Measurements from ENCODE around the gene GMFB. TPM values are rescaled to one million over a fixed set of nuclear protein-coding genes. Genes with fewer than 3 reads are reported as not detected.

GMFB gene
- polyA plus RNA-seq, 1 donor from 2014 or later, result 208 TPM

- Histone ChIP-seq H3K9ac (ENCODE audit: low read length) (no peak overlapping the region), H4K20me1 (ENCODE audit: insufficient read depth) (no peaks in the 10 kb centered on the region), H3F3A (ENCODE audit: insufficient read depth, low read length, poor library complexity, severe bottlenecking) (no peaks in the 10 kb centered on the region), H3K4me3 (ENCODE audit: low read length) (no peak overlapping the region), H2AFZ (ENCODE audit: low read depth, low read length) (no peak overlapping the region), H3K27ac (ENCODE audit: low read length) (no peak overlapping the region), H3K4me2 (ENCODE audit: low read length) (no peak overlapping the region), H3K79me2 (replicated peaks; ENCODE audit: insufficient read depth, low read length) (no peaks in the 10 kb centered on the region), H3K9me3 (ENCODE audit: low read length) (no peaks in the 10 kb centered on the region), H3K27me3 (ENCODE audit: insufficient read depth, low read depth, low read length) (no peaks in the 10 kb centered on the region), H3K9me2 (ENCODE audit: insufficient read depth, low read length) (no peaks in the 10 kb centered on the region), H3K36me3 (ENCODE audit: insufficient read depth, low read length) (no peaks in the 10 kb centered on the region)
- no peak for TF ChIP-seq POLR2AphosphoS5 (IDR thresholded peaks at IDR 0.05)
Observed at GRCh38 chr14:54467280-54467679, 21.5 kb downstream of the GMFB start.

- Histone ChIP-seq H3K9me2 (ENCODE audit: insufficient read depth, low read length) (no peaks in the 10 kb centered on the region), H2AFZ (ENCODE audit: low read depth, low read length) (no peak overlapping the region), H3F3A (ENCODE audit: insufficient read depth, low read length, poor library complexity, severe bottlenecking) (no peaks in the 10 kb centered on the region), H3K9me3 (ENCODE audit: low read length) (no peaks in the 10 kb centered on the region), H3K79me2 (replicated peaks; ENCODE audit: insufficient read depth, low read length) (no peaks in the 10 kb centered on the region), H3K4me2 (ENCODE audit: low read length) (no peak overlapping the region), H3K4me3 (ENCODE audit: low read length) (no peak overlapping the region), H3K36me3 (ENCODE audit: insufficient read depth, low read length) (no peaks in the 10 kb centered on the region), H4K20me1 (ENCODE audit: insufficient read depth) (no peaks in the 10 kb centered on the region), H3K27me3 (ENCODE audit: insufficient read depth, low read depth, low read length) (no peaks in the 10 kb centered on the region), H3K9ac (ENCODE audit: low read length) (no peak overlapping the region), H3K27ac (ENCODE audit: low read length) (no peak overlapping the region)
- no peak for TF ChIP-seq EZH2 (IDR thresholded peaks at IDR 0.05; ENCODE audit: borderline replicate concordance, insufficient read depth, low read length, poor library complexity, severe bottlenecking)
- TF ChIP-seq REST (IDR thresholded peaks at IDR 0.05; ENCODE audit: borderline replicate concordance), result no peak
- TF ChIP-seq SMC3 (conservative IDR thresholded peaks at IDR 0.05; ENCODE audit: poor library complexity), result no peak
- TF ChIP-seq TAF1 (IDR thresholded peaks at IDR 0.05; ENCODE audit: low read depth), result no peak
- TF ChIP-seq MXI1 (conservative IDR thresholded peaks at IDR 0.05; ENCODE audit: poor library complexity, severe bottlenecking), result no peak
- TF ChIP-seq CTCF (IDR thresholded peaks at IDR 0.05; ENCODE audit: poor library complexity, severe bottlenecking), result no peak
- no peak for TF ChIP-seq RAD21 (conservative IDR thresholded peaks at IDR 0.05)
Observed at GRCh38 chr14:54465654-54466053, 23.1 kb downstream of the GMFB start.

GRCh38 chr14:54462048-54462447, 26.7 kb downstream of the GMFB start:
- Histone ChIP-seq H3K36me3 (ENCODE audit: insufficient read depth, low read length) (no peaks in the 10 kb centered on the region), H4K20me1 (ENCODE audit: insufficient read depth) (no peaks in the 10 kb centered on the region), H3K4me2 (ENCODE audit: low read length) (no peak overlapping the region), H3K79me2 (replicated peaks; ENCODE audit: insufficient read depth, low read length) (no peaks in the 10 kb centered on the region), H3K9me2 (ENCODE audit: insufficient read depth, low read length) (no peaks in the 10 kb centered on the region), H3K27me3 (ENCODE audit: insufficient read depth, low read depth, low read length) (no peaks in the 10 kb centered on the region), H3F3A (ENCODE audit: insufficient read depth, low read length, poor library complexity, severe bottlenecking) (no peaks in the 10 kb centered on the region), H3K9ac (ENCODE audit: low read length) (no peak overlapping the region), H2AFZ (ENCODE audit: low read depth, low read length) (no peak overlapping the region), H3K9me3 (ENCODE audit: low read length) (no peaks in the 10 kb centered on the region), H3K27ac (ENCODE audit: low read length) (no peak overlapping the region), H3K4me3 (ENCODE audit: low read length) (no peak overlapping the region)
- TF ChIP-seq EP300 (conservative IDR thresholded peaks at IDR 0.05; ENCODE audit: poor library complexity, severe bottlenecking) (no peak), REST (IDR thresholded peaks at IDR 0.05; ENCODE audit: borderline replicate concordance) (no peak), TAF1 (IDR thresholded peaks at IDR 0.05; ENCODE audit: low read depth) (no peak), SMC3 (conservative IDR thresholded peaks at IDR 0.05; ENCODE audit: poor library complexity) (no peak), EZH2 (IDR thresholded peaks at IDR 0.05; ENCODE audit: borderline replicate concordance, insufficient read depth, low read length, poor library complexity, severe bottlenecking) (no peak), CTCF (IDR thresholded peaks at IDR 0.05; ENCODE audit: poor library complexity, severe bottlenecking) (no peak), RAD21 (conservative IDR thresholded peaks at IDR 0.05) (no peak), POLR2AphosphoS5 (IDR thresholded peaks at IDR 0.05) (no peak), MXI1 (conservative IDR thresholded peaks at IDR 0.05; ENCODE audit: poor library complexity, severe bottlenecking) (no peak)

Measured in neural cell (in vitro differentiated cells).